ENCODE results near the gene TAS2R41. TPM values are rescaled to one million over a fixed set of nuclear protein-coding genes. Genes with fewer than 3 reads are reported as not detected.
"Not testable (repeated sequence)": the region's sequence is repeated elsewhere in the genome, so short reads cannot be mapped to it uniquely, and the experiment has no call there.

TAS2R41 gene
- total and polyA plus RNA-seq, 7 donors: not detected

GRCh38 chr7:143480501-143480900 lies 2.8 kb downstream of the TAS2R41 start:
- H3K27me3 ChIP-seq (ENCODE audit: insufficient read depth in 3 of 3, low read length in 2 of 3): no peaks in the 10 kb centered on the region
- intact Hi-C loops (cut with DNase I): no loop called here
- H3K4me3 ChIP-seq: no peak overlapping the region
- no peak for DNase-seq
- no peaks in the 10 kb centered on the region for H3K9me3 ChIP-seq
- no peaks in the 10 kb centered on the region for H3K36me3 ChIP-seq (ENCODE audit: insufficient read depth in 1 of 2, low read depth in 1 of 2)
- no peak for TF ChIP-seq CTCF (IDR thresholded peaks at IDR 0.05)
- no peak overlapping the region for H3K27ac ChIP-seq
- H3K4me1 ChIP-seq: no peaks in the 10 kb centered on the region
- no peak for ATAC-seq

GRCh38 chr7:143484119-143484518 lies 6.4 kb downstream of the TAS2R41 start:
- H3K4me3 ChIP-seq: no peak overlapping the region
- H3K36me3 ChIP-seq (ENCODE audit: insufficient read depth in 1 of 2, low read depth in 1 of 2): no peaks in the 10 kb centered on the region
- intact Hi-C loops (cut with DNase I): no loop called here
- no peak for DNase-seq
- no peak for TF ChIP-seq CTCF (IDR thresholded peaks at IDR 0.05)
- H3K4me1 ChIP-seq: no peaks in the 10 kb centered on the region
- no peak for ATAC-seq
- H3K9me3 ChIP-seq: no peaks in the 10 kb centered on the region
- H3K27ac ChIP-seq: no peak overlapping the region
- no peaks in the 10 kb centered on the region for H3K27me3 ChIP-seq (ENCODE audit: insufficient read depth in 3 of 3, low read length in 2 of 3)
- WGBS, 3 donors: 47 to 49% (median 48%) methylated on average over 3 of the region's 3 CpGs

- intact Hi-C loops (cut with DNase I): no loop called here
Observed at GRCh38 chr7:143485094-143485493, 7.4 kb downstream of the TAS2R41 start.

GRCh38 chr7:143485500-143485899 lies 7.8 kb downstream of the TAS2R41 start:
- Histone ChIP-seq H3K4me3 (no peak overlapping the region), H3K27me3 (ENCODE audit: insufficient read depth in 3 of 3, low read length in 2 of 3) (no peaks in the 10 kb centered on the region), H3K27ac (no peak overlapping the region), H3K9me3 (no peaks in the 10 kb centered on the region), H3K36me3 (ENCODE audit: insufficient read depth in 1 of 2, low read depth in 1 of 2) (no peaks in the 10 kb centered on the region), H3K4me1 (no peaks in the 10 kb centered on the region)
- intact Hi-C loops (cut with DNase I): no loop called here
- no peak for DNase-seq
- 72 to 78% (median 74%) methylated on average over 6 of the region's 6 CpGs for WGBS, 3 donors
- TF ChIP-seq CTCF (IDR thresholded peaks at IDR 0.05): no peak
- ATAC-seq: no peak

More at GRCh38 chr7:143485094-143485493, 7.4 kb downstream of the TAS2R41 start:
- DNase-seq: no peak
- Histone ChIP-seq H3K4me1 (no peaks in the 10 kb centered on the region), H3K9me3 (no peaks in the 10 kb centered on the region), H3K36me3 (ENCODE audit: insufficient read depth in 1 of 2, low read depth in 1 of 2) (no peaks in the 10 kb centered on the region), H3K4me3 (no peak overlapping the region), H3K27me3 (ENCODE audit: insufficient read depth in 3 of 3, low read length in 2 of 3) (no peaks in the 10 kb centered on the region), H3K27ac (no peak overlapping the region)
- TF ChIP-seq CTCF (IDR thresholded peaks at IDR 0.05): no peak
- ATAC-seq: no peak

GRCh38 chr7:143486266-143486665 lies 8.6 kb downstream of the TAS2R41 start:
- ATAC-seq; DNase-seq; H3K27ac ChIP-seq; H3K9me3 ChIP-seq; H3K27me3 ChIP-seq (ENCODE audit: insufficient read depth in 3 of 3, low read length in 2 of 3); intact Hi-C loops (cut with DNase I); H3K4me1 ChIP-seq; H3K36me3 ChIP-seq (ENCODE audit: insufficient read depth in 1 of 2, low read depth in 1 of 2); H3K4me3 ChIP-seq: not testable (repeated sequence)
- WGBS, 3 donors: 90 to 95% (median 92%) methylated on average over 3 of the region's 3 CpGs

Data from psoas muscle (tissue), 8 donors.